Gastroesophageal sphincter (tissue), 4 donors: ENCODE measurements around the gene CEP250. TPM values are rescaled to one million over a fixed set of nuclear protein-coding genes. Genes with fewer than 3 reads are reported as not detected.

ENCODE experiments used
- ATAC-seq: fragments of 150-250 bp; one replicate; pipeline ENCODE4 v1.9.1; 2016; ENCODE audit warnings: mild to moderate bottlenecking, moderate library complexity
- H3K27ac ChIP-seq, 4 donors: fragments of 200-600 bp; sonication (generic) in 3 of 4; 1 replicate in 3 of 4; 2 replicates in 1 of 4; pipeline ENCODE4 v1.5.1; 2016 to 2019
- H3K27me3 ChIP-seq: fragments of 200-600 bp; sonication (generic); one replicate; pipeline ENCODE4 v1.5.1; 2019
- H3K36me3 ChIP-seq, 2 donors: fragments of 200-600 bp; sonication (generic); one replicate each; pipeline ENCODE4 v1.5.1; 2019; ENCODE audit warnings: control low read depth in 1 of 2
- H3K4me1 ChIP-seq, 3 donors: fragments of 200-600 bp; sonication (generic); 1 replicate in 2 of 3; 2 replicates in 1 of 3; pipeline ENCODE4 v1.5.1; 2016 to 2019; ENCODE audit warnings: control low read depth in 2 of 3
- H3K4me3 ChIP-seq, 2 donors: fragments of 200-600 bp; sonication (generic); one replicate each; pipeline ENCODE4 v1.5.1; 2019; ENCODE audit warnings: mild to moderate bottlenecking in 1 of 2, moderate library complexity in 1 of 2
- H3K9me3 ChIP-seq, 3 donors: fragments of 200-600 bp; sonication (generic); one replicate each; pipeline ENCODE4 v1.5.1; 2017 to 2019; ENCODE audit warnings: control low read depth in 2 of 3
- EP300 ChIP-seq: sonication (generic); formaldehyde crosslinking; IDR thresholded peaks from one replicate; pipeline ENCODE4 v1.6.1; 2017; ENCODE audit warnings: antibody characterized with exemption, mild to moderate bottlenecking
- POLR2A ChIP-seq, 2 donors: fragments of 450-650 bp; IDR thresholded peaks; one replicate each; pipeline ENCODE4 v1.6.1; 2017; ENCODE audit warnings: antibody characterized with exemption in 2 of 2, mild to moderate bottlenecking in 2 of 2, moderate library complexity in 1 of 2
- POLR2AphosphoS5 ChIP-seq: sonication (generic); formaldehyde crosslinking; IDR thresholded peaks from one replicate; pipeline ENCODE4 v1.6.1; 2017; ENCODE audit warnings: antibody characterized with exemption
- whole genome bisulfite sequencing, 2 donors: methylation state at CpG; one replicate each; pipeline ENCODE4 v1.1.5; 2018; ENCODE audit warnings: low coverage in 1 of 2; 5-methylcytosine and 5-hydroxymethylcytosine counted together
- total RNA-seq, 4 donors: library from RNA; depleted of rRNA; stranded (reverse); fragments of >200 nt; gene quantifications; one replicate each; pipeline ENCODE4 v1.1.0, GENCODE V29; 2016
- TF ChIP-seq, protein P1 (sequence below), 4 experiments: fragments of 200-600 bp in 2 of 4; fragments of 450-650 bp in 2 of 4; sonication (generic) in 1 of 4; IDR thresholded peaks; one replicate each; pipeline ENCODE4 v1.5.1; 2017 to 2019; ENCODE audit warnings: antibody characterized with exemption in 4 of 4, mild to moderate bottlenecking in 2 of 4, moderate library complexity in 2 of 4

The CEP250 gene
- total RNA-seq, 4 donors from 2014 or later = 22.6 to 37.9 (median 30.9) TPM

DNA sequence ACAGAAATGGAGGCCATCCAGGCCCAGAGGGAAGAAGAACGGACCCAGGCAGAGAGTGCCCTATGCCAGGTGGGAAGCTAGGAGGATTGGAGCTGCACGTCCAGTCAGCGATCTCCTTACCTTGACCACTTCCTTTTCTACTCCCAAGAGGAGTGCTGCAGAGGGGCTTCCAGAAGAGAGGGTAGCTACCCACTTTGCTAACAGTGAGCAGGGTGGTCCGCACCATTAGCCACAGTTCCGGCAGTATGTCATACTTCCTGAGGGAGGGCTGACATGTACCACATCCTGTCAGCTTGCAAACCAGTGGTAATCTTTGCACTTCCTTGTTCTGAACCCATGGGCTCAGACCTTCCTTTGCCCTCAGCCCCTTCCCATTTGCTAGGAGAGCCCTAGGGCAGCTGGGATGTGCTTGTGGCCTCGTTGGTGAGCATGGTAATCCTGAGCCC, 35.4 kb downstream of the CEP250 start:
- peak overlapping the region in 1 of 2 donors; percentile 40 for H3K4me3 ChIP-seq
- ATAC-seq = peak; percentile 41
- 55 to 60% methylated on average over 1 to 4 of the region's 6 CpGs for WGBS, 2 donors

GRCh38 chr20:35491823-35492222, 36.4 kb downstream of the CEP250 start:
- H3K9me3 ChIP-seq = no peaks in the 10 kb centered on the region
- H3K4me1 ChIP-seq = peaks cover 0 to 4% (median 0%) of the 10 kb centered on the region in 3 donors
- no peak overlapping the region for H3K27ac ChIP-seq
- no peaks in the 10 kb centered on the region for H3K27me3 ChIP-seq
- peaks cover 0 to 100% of the 10 kb centered on the region in 2 donors for H3K36me3 ChIP-seq
- 91 to 100% methylated on average over 3 to 4 of the region's 5 CpGs for WGBS, 2 donors
- TF ChIP-seq EP300 (no peak), POLR2A (IDR thresholded peaks at IDR 0.05) (no peak), POLR2AphosphoS5 (no peak)
- TF ChIP-seq, protein P1, sequence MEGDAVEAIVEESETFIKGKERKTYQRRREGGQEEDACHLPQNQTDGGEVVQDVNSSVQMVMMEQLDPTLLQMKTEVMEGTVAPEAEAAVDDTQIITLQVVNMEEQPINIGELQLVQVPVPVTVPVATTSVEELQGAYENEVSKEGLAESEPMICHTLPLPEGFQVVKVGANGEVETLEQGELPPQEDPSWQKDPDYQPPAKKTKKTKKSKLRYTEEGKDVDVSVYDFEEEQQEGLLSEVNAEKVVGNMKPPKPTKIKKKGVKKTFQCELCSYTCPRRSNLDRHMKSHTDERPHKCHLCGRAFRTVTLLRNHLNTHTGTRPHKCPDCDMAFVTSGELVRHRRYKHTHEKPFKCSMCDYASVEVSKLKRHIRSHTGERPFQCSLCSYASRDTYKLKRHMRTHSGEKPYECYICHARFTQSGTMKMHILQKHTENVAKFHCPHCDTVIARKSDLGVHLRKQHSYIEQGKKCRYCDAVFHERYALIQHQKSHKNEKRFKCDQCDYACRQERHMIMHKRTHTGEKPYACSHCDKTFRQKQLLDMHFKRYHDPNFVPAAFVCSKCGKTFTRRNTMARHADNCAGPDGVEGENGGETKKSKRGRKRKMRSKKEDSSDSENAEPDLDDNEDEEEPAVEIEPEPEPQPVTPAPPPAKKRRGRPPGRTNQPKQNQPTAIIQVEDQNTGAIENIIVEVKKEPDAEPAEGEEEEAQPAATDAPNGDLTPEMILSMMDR (IDR thresholded peaks at IDR 0.05) = no peak
- no peak overlapping the region for H3K4me3 ChIP-seq
- ATAC-seq = no peak

More for the DNA sequence above, 35.4 kb downstream of the CEP250 start:
- Histone ChIP-seq H3K27ac (no peak overlapping the region), H3K27me3 (no peaks in the 10 kb centered on the region), H3K9me3 (no peaks in the 10 kb centered on the region), H3K36me3 (peaks cover 0 to 100% of the 10 kb centered on the region in 2 donors), H3K4me1 (no peaks in the 10 kb centered on the region)
- TF ChIP-seq, protein P1 (IDR thresholded peaks at IDR 0.05) = no peak
- TF ChIP-seq EP300 (no peak), POLR2A (IDR thresholded peaks at IDR 0.05) (no peak), POLR2AphosphoS5 (no peak)

- no peak for TF ChIP-seq POLR2AphosphoS5
- no peak for TF ChIP-seq POLR2A (IDR thresholded peaks at IDR 0.05)
- TF ChIP-seq, protein P1 (IDR thresholded peaks at IDR 0.05) = no peak
- TF ChIP-seq EP300 = no peak
- WGBS, 2 donors = 94 to 99% methylated on average over 5 to 6 of the region's 6 CpGs
- Histone ChIP-seq H3K4me3 (no peak overlapping the region), H3K36me3 (peaks cover 0 to 100% of the 10 kb centered on the region in 2 donors), H3K9me3 (no peaks in the 10 kb centered on the region), H3K27ac (no peak overlapping the region), H3K27me3 (no peaks in the 10 kb centered on the region), H3K4me1 (peaks cover 0 to 10% (median 0%) of the 10 kb centered on the region in 3 donors)
- ATAC-seq = no peak
Observed at GRCh38 chr20:35492352-35492751, 37.0 kb downstream of the CEP250 start.

DNA sequence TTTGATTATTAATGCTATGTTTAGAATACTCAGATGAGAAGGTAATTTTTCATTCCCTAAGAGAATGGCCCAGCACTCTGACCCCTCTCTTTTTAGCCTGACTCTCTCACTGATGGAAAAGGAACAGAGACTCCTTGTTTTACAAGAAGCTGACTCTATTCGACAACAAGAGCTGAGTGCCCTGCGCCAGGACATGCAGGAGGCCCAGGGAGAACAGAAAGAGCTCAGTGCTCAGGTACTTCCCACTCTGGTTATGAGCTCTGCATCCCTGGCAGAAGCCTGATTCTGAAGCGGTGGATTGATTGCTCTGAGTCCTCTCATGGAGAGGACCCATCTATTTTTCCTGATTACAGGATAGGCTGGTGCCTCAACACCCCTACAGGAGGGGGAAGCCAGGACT, 41.1 kb downstream of the CEP250 start:
- Histone ChIP-seq H3K4me1 (peaks cover 0 to 18% (median 0%) of the 10 kb centered on the region in 3 donors), H3K36me3 (peaks cover 0 to 100% of the 10 kb centered on the region in 2 donors), H3K4me3 (no peak overlapping the region), H3K27ac (peak overlapping the region in 3 of 4 donors; percentile 61 to 73 (median 71)), H3K9me3 (no peaks in the 10 kb centered on the region), H3K27me3 (no peaks in the 10 kb centered on the region)
- WGBS, 2 donors = 77 to 80% methylated on average over 1 to 3 of the region's 3 CpGs
- ATAC-seq = no peak
- TF ChIP-seq EP300 (no peak), POLR2A (IDR thresholded peaks at IDR 0.05) (no peak), POLR2AphosphoS5 (no peak)
- TF ChIP-seq, protein P1 (IDR thresholded peaks at IDR 0.05) = no peak

- H3K4me3 ChIP-seq = no peak overlapping the region
- TF ChIP-seq POLR2AphosphoS5 = no peak
- TF ChIP-seq, protein P1 (IDR thresholded peaks at IDR 0.05) = no peak
- TF ChIP-seq POLR2A (IDR thresholded peaks at IDR 0.05) = no peak
- no peak for TF ChIP-seq EP300
- peak; percentile 14 for ATAC-seq
- WGBS, 2 donors = 76 to 89% methylated on average over 2 to 4 of the region's 5 CpGs
- no peaks in the 10 kb centered on the region for H3K9me3 ChIP-seq
- H3K27ac ChIP-seq = peak overlapping the region; percentile 10 to 73 (median 66)
- peaks cover 0 to 18% (median 0%) of the 10 kb centered on the region in 3 donors for H3K4me1 ChIP-seq
- H3K36me3 ChIP-seq = peaks cover 0 to 100% of the 10 kb centered on the region in 2 donors
- H3K27me3 ChIP-seq = no peaks in the 10 kb centered on the region
Observed at GRCh38 chr20:35497320-35497719, 41.9 kb downstream of the CEP250 start.
